Measurements from ENCODE around the gene RPS19BP1.

RPS19BP1 gene

GRCh38 chr22:39488563-39489083 lies 43.9 kb downstream of the RPS19BP1 start:
- no peak for DNase-seq

DNA sequence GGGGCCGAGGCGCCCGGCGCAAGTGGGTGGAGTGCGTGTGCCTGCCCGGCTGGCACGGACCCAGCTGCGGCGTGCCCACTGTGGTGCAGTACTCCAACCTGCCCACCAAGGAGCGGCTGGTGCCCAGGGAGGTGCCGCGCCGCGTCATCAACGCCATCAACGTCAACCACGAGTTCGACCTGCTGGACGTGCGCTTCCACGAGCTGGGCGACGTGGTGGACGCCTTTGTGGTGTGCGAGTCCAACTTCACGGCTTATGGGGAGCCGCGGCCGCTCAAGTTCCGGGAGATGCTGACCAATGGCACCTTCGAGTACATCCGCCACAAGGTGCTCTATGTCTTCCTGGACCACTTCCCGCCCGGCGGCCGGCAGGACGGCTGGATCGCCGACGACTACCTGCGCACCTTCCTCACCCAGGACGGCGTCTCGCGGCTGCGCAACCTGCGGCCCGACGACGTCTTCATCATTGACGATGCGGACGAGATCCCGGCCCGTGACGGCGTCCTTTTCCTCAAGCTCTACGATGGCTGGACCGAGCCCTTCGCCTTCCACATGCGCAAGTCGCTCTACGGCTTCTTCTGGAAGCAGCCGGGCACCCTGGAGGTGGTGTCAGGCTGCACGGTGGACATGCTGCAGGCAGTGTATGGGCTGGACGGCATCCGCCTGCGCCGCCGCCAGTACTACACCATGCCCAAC lies 44.6 kb downstream of the RPS19BP1 start:
- no peak for DNase-seq

GRCh38 chr22:39486951-39487825 lies 45.4 kb downstream of the RPS19BP1 start:
- no peak for DNase-seq

GRCh38 chr22:39482768-39483167 lies 49.8 kb downstream of the RPS19BP1 start:
- DNase-seq = no peak

DNA sequence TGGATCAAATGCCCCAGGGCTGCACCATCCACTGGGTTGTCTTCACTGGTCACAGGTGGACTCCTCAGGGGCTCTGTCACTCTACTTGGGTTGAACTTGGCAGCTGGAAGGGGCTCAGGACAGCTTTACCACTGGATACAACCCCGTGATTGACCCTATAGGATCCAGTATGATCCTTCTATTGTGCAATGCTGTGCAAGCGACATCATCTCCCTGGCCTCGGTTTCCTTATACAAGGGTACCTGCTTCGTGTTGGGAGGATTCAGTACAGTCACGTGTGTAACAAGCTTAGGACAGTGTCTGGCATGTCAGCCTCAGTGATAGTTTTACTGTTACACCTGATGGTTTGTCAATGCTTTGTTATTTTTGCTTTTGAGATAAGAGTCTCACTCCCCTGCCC lies 51.0 kb downstream of the RPS19BP1 start:
- DNase-seq = no peak

DNA sequence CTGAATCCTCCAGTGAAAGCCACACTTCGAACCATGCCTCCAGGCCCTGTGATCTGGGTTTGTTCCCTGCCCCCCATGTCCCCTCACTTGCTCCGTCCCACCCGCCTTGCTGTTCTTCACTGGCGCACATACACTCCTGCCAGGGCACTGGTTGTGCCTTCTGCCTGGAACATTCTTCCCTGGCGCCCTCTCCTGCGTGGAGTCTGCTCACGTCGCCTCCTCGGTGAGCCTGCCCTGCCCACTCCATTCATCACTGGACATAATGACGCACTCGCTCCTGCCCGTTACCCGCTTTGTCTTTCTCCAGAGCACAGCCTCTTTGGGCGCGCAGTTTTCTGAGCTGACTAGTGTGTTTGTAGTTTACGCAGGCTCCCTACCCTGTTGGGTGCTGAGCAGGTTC lies 51.5 kb downstream of the RPS19BP1 start:
- no peak for DNase-seq

- no peak for DNase-seq
Measured at GRCh38 chr22:39480557-39480956, 52.0 kb downstream of the RPS19BP1 start.

DNA sequence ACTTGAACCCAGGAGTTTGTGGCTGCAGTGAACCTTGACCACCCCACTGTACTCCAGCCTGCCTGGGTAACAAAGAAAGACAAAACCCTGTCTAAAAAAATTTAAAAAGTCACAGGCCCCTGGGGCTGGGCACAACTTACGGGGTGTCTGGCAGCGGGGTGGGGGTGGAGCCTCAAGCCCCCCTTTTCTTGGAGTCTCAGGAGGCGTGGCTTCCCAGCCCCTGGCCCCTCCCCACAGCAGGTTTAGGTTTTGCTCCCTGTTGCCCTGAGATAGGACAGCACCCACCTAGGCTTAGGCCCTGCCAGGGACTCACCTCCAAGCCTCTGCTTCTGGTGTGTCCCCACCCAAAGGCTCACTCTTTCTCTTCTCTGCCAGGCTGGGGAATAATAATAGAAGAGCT lies 53.3 kb downstream of the RPS19BP1 start:
- no peak for DNase-seq
